ENCODE results near the gene ZMYM4. TPM values are rescaled to one million over a fixed set of nuclear protein-coding genes. Genes with fewer than 3 reads are reported as not detected.

ZMYM4 gene
- polyA plus RNA-seq, 1 of the 3 experiments (the other 2 are of a cell fraction), result 12.2 TPM

DNA sequence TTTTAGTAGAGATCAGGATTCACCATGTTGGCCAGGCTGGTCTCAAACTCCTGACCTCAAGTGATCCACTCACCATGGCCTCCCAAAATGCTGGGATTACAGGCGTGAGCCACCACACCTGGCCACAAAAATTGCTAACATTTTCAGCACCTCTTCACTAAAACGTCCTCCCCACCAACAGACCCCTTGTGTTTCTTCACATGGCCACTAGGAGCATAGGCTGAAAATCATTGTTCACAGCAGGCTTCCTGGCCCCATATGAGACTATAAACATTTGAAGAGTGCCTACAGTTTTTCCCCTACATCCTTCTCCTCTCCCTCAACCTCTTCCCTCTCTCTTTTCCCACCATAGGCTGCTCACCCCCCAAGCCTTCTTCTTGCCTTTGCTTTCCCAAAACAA, 47.5 kb upstream of the ZMYM4 start:
- 34% methylated on average over 2 of the region's 2 CpGs for WGBS (ENCODE audit: low lambda C conversion rate)
- Histone ChIP-seq H3K4me3 (ENCODE audit: low read depth in 2 of 2, low read length in 1 of 2) (no peak overlapping the region), H4K20me1 (ENCODE audit: insufficient read depth) (no peaks in the 10 kb centered on the region), H3K27me3 (ENCODE audit: insufficient read depth) (no peaks in the 10 kb centered on the region), H3K27ac (ENCODE audit: low read depth in 2 of 2, low read length in 1 of 2) (peak overlapping the region in 1 of 2 experiments; percentile 7; a peak in 1 of 4 replicates), H3K79me2 (ENCODE audit: insufficient read depth) (no peaks in the 10 kb centered on the region), H3K4me1 (ENCODE audit: control insufficient read depth in 1 of 2, insufficient read depth in 2 of 2, low read depth in 1 of 2, low read length in 1 of 2) (peaks cover 0 to 19% of the 10 kb centered on the region in 2 experiments; a peak in 1 of 4 replicates), H3K9ac (no peak overlapping the region), H3K36me3 (replicated peaks in 1 of 2; ENCODE audit: control insufficient read depth in 1 of 2, insufficient read depth in 2 of 2, low read length in 1 of 2) (no peaks in the 10 kb centered on the region), H3F3A (replicated peaks; ENCODE audit: insufficient read depth) (peaks cover 12% of the 10 kb centered on the region), H3K9me2 (no peaks in the 10 kb centered on the region), H2AFZ (ENCODE audit: low read depth) (peak overlapping the region; percentile 42), H3K4me2 (no peak overlapping the region), H3K9me3 (no peaks in the 10 kb centered on the region)
- DNase-seq, result peak; percentile 62
- CTCF ChIA-PET, result no interaction called here
- POLR2A ChIA-PET, result no interaction called here
- no peak for TF ChIP-seq EZH2phosphoT487 (IDR thresholded peaks at IDR 0.05; ENCODE audit: borderline replicate concordance, low read depth)
- TF ChIP-seq, protein P1, sequence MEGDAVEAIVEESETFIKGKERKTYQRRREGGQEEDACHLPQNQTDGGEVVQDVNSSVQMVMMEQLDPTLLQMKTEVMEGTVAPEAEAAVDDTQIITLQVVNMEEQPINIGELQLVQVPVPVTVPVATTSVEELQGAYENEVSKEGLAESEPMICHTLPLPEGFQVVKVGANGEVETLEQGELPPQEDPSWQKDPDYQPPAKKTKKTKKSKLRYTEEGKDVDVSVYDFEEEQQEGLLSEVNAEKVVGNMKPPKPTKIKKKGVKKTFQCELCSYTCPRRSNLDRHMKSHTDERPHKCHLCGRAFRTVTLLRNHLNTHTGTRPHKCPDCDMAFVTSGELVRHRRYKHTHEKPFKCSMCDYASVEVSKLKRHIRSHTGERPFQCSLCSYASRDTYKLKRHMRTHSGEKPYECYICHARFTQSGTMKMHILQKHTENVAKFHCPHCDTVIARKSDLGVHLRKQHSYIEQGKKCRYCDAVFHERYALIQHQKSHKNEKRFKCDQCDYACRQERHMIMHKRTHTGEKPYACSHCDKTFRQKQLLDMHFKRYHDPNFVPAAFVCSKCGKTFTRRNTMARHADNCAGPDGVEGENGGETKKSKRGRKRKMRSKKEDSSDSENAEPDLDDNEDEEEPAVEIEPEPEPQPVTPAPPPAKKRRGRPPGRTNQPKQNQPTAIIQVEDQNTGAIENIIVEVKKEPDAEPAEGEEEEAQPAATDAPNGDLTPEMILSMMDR (IDR thresholded peaks at IDR 0.05), result peak; percentile 54

DNA sequence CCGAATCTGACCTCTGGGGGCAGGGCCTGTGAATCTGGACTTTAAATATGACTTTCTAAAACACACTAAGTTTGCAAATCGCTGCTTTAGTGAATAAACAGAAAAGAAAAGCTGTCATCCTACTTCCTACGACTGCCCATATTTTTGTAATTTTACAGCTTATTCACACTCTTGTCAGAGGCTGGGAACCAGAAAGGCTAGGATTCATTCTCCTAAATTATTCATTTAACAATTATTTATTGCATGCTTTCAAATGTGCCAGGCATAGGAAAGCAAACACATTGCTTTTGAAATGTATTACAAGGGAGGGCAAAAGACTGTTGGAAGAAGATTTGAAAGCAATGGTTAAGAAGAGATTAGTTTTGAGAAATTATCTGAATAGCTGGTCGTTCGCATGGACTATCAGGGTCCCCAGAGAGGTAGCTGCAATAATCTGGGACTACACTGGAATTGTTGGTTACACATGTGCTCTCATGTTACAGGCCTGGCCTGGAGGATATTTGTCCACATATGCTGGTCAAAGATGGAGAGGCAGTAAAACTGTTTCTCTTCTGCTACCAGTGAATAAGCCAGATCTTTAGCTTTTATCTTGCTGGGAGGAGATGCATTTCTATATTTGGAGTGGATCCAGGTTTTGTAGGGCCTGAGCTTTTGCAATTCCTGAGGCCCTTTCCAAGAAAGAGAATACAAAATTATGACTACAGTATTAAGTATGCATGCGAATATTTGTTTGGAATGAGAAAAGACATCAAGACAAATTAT, 46.0 kb upstream of the ZMYM4 start:
- Histone ChIP-seq H3K9ac (no peak overlapping the region), H3K9me3 (no peaks in the 10 kb centered on the region), H4K20me1 (ENCODE audit: insufficient read depth) (no peaks in the 10 kb centered on the region), H3K79me2 (ENCODE audit: insufficient read depth) (no peaks in the 10 kb centered on the region), H3F3A (replicated peaks; ENCODE audit: insufficient read depth) (peaks cover 12% of the 10 kb centered on the region), H3K9me2 (no peaks in the 10 kb centered on the region), H2AFZ (ENCODE audit: low read depth) (peak overlapping the region; percentile 61), H3K27me3 (ENCODE audit: insufficient read depth) (no peaks in the 10 kb centered on the region), H3K4me1 (ENCODE audit: control insufficient read depth in 1 of 2, insufficient read depth in 2 of 2, low read depth in 1 of 2, low read length in 1 of 2) (peaks cover 0 to 19% of the 10 kb centered on the region in 2 experiments; a peak in 1 of 4 replicates), H3K4me3 (ENCODE audit: low read depth in 2 of 2, low read length in 1 of 2) (no peak overlapping the region), H3K27ac (ENCODE audit: low read depth in 2 of 2, low read length in 1 of 2) (peak overlapping the region; percentile 56 to 67), H3K36me3 (replicated peaks in 1 of 2; ENCODE audit: control insufficient read depth in 1 of 2, insufficient read depth in 2 of 2, low read length in 1 of 2) (no peaks in the 10 kb centered on the region), H3K4me2 (no peak overlapping the region)
- POLR2A ChIA-PET, result no interaction called here
- WGBS (ENCODE audit: low lambda C conversion rate), result 68% methylated on average over 6 of the region's 6 CpGs
- CTCF ChIA-PET, result interaction anchor here (1.0 to 1.6 kb wide), 4 partner anchors 18 to 342 kb away, joined by 3 to 10 read pairs (median 4); no protein-coding TSS in a partner anchor
- DNase-seq, result peak; percentile 25
- TF ChIP-seq TEAD4 (IDR thresholded peaks at IDR 0.05; ENCODE audit: borderline replicate concordance, insufficient read depth), result peak; percentile 53; the same call in 1 of the 2 replicates
- no peak for TF ChIP-seq RCOR1 (IDR thresholded peaks at IDR 0.05; ENCODE audit: low read length)
- peak; percentile 15 to 65; a peak in 1 of 4 replicates for TF ChIP-seq EP300 (IDR thresholded peaks at IDR 0.05; ENCODE audit: borderline replicate concordance in 1 of 2, low read depth in 1 of 2, low read length in 1 of 2)
- peak; percentile 71 for TF ChIP-seq JUND (IDR thresholded peaks at IDR 0.05)
- no peak for TF ChIP-seq MEF2A (IDR thresholded peaks at IDR 0.05; ENCODE audit: borderline replicate concordance, low read depth)
- TF ChIP-seq POLR2AphosphoS5 (IDR thresholded peaks at IDR 0.05; ENCODE audit: low read depth, low read length), result 0 out of 2 replicates have a peak, but pooled peaks have one; percentile 36
- TF ChIP-seq MXI1 (IDR thresholded peaks at IDR 0.05; ENCODE audit: low read depth, low read length), result no peak
- no peak for TF ChIP-seq TAF1 (IDR thresholded peaks at IDR 0.05; ENCODE audit: borderline replicate concordance, low read depth, low read length)
- TF ChIP-seq, protein P2, sequence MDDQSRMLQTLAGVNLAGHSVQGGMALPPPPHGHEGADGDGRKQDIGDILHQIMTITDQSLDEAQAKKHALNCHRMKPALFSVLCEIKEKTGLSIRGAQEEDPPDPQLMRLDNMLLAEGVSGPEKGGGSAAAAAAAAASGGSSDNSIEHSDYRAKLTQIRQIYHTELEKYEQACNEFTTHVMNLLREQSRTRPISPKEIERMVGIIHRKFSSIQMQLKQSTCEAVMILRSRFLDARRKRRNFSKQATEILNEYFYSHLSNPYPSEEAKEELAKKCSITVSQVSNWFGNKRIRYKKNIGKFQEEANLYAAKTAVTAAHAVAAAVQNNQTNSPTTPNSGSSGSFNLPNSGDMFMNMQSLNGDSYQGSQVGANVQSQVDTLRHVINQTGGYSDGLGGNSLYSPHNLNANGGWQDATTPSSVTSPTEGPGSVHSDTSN (IDR thresholded peaks at IDR 0.05), result no peak
- TF ChIP-seq, protein P3, sequence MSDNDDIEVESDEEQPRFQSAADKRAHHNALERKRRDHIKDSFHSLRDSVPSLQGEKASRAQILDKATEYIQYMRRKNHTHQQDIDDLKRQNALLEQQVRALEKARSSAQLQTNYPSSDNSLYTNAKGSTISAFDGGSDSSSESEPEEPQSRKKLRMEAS (IDR thresholded peaks at IDR 0.05; ENCODE audit: low read depth), result no peak
- TF ChIP-seq, protein P1 (IDR thresholded peaks at IDR 0.05), result no peak
- TF ChIP-seq, protein P4, sequence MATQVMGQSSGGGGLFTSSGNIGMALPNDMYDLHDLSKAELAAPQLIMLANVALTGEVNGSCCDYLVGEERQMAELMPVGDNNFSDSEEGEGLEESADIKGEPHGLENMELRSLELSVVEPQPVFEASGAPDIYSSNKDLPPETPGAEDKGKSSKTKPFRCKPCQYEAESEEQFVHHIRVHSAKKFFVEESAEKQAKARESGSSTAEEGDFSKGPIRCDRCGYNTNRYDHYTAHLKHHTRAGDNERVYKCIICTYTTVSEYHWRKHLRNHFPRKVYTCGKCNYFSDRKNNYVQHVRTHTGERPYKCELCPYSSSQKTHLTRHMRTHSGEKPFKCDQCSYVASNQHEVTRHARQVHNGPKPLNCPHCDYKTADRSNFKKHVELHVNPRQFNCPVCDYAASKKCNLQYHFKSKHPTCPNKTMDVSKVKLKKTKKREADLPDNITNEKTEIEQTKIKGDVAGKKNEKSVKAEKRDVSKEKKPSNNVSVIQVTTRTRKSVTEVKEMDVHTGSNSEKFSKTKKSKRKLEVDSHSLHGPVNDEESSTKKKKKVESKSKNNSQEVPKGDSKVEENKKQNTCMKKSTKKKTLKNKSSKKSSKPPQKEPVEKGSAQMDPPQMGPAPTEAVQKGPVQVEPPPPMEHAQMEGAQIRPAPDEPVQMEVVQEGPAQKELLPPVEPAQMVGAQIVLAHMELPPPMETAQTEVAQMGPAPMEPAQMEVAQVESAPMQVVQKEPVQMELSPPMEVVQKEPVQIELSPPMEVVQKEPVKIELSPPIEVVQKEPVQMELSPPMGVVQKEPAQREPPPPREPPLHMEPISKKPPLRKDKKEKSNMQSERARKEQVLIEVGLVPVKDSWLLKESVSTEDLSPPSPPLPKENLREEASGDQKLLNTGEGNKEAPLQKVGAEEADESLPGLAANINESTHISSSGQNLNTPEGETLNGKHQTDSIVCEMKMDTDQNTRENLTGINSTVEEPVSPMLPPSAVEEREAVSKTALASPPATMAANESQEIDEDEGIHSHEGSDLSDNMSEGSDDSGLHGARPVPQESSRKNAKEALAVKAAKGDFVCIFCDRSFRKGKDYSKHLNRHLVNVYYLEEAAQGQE (IDR thresholded peaks at IDR 0.05; ENCODE audit: low read depth, low read length), result no peak
- TF ChIP-seq YY1 (IDR thresholded peaks at IDR 0.05; ENCODE audit: low read depth), result no peak
- peak; percentile 82 for TF ChIP-seq NFIC (IDR thresholded peaks at IDR 0.05; ENCODE audit: borderline replicate concordance)
